Mesenteric fat pad (tissue), 1 donor: Measurements from ENCODE around the gene TUT7. TPM values are rescaled to one million over a fixed set of nuclear protein-coding genes. Genes with fewer than 3 reads are reported as not detected.
"Not testable (repeated sequence)": the region's sequence is repeated elsewhere in the genome, so short reads cannot be mapped to it uniquely, and the experiment has no call there.

Source experiments
- DNase-seq: peaks from one replicate; pipeline ENCODE4 v3.0.0-alpha.2; 2020; ENCODE audit warnings: low spot score
- long read RNA-seq: library from polyadenylated mRNA; unstranded; transcript quantifications from one replicate; pipeline ENCODE4 v2.0.0, GENCODE V29; 2020
- total RNA-seq: library from RNA; stranded (reverse); fragmentation: NEBNext Ultra II Directional; extraction: Animal tissue kit (Norgen Biotek cat#: 25700); gene quantifications from one replicate; pipeline ENCODE4 v1.2.1, GENCODE V29; 2021
- donor health status: DM: yes; HTN: yes; CAD: no.

Gene TUT7, protein sequence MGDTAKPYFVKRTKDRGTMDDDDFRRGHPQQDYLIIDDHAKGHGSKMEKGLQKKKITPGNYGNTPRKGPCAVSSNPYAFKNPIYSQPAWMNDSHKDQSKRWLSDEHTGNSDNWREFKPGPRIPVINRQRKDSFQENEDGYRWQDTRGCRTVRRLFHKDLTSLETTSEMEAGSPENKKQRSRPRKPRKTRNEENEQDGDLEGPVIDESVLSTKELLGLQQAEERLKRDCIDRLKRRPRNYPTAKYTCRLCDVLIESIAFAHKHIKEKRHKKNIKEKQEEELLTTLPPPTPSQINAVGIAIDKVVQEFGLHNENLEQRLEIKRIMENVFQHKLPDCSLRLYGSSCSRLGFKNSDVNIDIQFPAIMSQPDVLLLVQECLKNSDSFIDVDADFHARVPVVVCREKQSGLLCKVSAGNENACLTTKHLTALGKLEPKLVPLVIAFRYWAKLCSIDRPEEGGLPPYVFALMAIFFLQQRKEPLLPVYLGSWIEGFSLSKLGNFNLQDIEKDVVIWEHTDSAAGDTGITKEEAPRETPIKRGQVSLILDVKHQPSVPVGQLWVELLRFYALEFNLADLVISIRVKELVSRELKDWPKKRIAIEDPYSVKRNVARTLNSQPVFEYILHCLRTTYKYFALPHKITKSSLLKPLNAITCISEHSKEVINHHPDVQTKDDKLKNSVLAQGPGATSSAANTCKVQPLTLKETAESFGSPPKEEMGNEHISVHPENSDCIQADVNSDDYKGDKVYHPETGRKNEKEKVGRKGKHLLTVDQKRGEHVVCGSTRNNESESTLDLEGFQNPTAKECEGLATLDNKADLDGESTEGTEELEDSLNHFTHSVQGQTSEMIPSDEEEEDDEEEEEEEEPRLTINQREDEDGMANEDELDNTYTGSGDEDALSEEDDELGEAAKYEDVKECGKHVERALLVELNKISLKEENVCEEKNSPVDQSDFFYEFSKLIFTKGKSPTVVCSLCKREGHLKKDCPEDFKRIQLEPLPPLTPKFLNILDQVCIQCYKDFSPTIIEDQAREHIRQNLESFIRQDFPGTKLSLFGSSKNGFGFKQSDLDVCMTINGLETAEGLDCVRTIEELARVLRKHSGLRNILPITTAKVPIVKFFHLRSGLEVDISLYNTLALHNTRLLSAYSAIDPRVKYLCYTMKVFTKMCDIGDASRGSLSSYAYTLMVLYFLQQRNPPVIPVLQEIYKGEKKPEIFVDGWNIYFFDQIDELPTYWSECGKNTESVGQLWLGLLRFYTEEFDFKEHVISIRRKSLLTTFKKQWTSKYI (N-terminal part only)
- total RNA-seq = 30.2 TPM
- long read RNA-seq, partial matches to known transcripts = 26 of 38 reads
- long read RNA-seq, other reads (novel, unspliced or antisense) = 10 of 38 reads

DNA sequence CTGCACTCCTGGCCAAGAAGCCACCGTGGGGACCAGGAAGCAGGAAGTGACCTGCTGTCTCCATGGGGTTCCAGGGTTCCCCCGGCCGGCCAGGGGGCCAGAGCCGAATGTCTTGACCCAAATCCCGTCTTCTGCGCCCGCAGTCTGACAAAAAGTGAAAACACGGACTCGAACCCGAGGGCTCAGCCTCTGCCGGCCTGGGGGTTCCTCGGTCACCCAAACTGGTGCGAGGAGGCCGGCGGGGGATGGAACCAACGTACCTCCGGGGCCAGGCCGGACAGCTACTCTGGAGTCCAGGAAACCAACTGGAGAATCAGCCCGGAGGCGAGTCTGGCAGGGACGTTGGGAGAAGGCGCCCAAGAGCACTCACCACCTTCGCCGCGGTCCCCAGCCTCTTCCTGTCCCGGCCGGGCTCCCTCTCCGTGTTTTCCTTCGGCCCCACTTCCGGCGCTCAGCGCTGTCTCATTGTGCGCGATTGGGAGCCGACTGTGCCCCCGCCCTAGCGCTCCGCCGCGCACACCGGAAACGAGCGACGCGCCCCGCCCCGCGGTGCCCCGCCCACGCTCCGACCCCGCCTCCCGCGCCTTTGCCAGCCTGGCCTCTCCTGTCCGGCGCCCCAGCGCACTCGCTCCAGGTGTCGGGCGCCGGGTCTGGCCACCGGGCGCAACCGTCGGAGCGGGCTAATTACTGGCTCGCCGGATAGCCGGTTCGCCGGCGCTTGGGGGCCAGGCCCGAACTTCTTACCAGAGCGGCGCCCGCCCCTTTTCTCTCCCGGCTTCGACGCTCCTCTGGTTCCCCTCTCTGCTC is at the start of gene TUT7:
Gene TUT7, minus strand, starts transcription at position 400 of the 807 bp plus-strand sequence. CDS start 1,211 bp downstream, outside the sequence.
- peak; percentile 100 for DNase-seq

GRCh38 chr9:86402591-86402990 is 48.4 kb upstream of the TUT7 start:
- no peak for DNase-seq

DNA sequence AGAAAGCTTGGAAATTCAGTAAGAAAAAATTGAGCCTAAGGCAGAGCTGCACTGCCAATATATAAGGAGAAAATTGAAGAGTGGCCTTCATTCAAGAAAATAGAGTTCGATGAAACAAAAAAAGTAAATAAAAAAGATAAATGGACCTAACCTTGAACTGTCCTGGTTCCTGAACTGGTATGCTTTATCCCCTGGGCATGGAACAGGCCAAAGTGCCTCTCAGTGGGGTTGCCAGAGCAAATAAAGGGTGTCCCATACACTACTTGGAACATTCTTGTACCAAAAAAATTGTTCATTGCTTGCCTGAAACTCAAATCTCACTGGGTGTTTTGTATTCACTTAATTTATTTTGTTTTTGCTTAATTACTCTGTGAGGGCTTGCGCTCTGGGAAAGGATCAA is 42.2 kb upstream of the TUT7 start:
- DNase-seq = no peak

DNA sequence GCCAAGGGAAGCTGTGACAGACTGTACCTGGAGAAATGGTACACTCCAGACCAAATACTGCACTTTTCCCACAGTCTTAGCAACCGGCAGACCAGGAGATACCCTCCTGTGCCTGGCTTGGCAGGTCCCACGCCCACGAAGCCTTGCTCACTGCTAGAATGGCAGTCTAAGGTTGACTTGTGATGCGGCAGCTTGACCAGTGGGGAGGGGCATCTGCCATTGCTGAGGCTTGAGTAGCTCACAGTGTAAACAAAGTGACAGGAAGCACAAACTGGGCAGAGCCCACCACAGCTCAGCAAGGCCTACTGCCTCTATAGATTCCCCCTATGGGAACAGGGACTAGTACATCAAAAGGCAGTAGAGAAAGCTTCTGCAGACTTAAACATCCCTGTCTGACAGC is 36.0 kb upstream of the TUT7 start:
- DNase-seq = not testable (repeated sequence)

DNA sequence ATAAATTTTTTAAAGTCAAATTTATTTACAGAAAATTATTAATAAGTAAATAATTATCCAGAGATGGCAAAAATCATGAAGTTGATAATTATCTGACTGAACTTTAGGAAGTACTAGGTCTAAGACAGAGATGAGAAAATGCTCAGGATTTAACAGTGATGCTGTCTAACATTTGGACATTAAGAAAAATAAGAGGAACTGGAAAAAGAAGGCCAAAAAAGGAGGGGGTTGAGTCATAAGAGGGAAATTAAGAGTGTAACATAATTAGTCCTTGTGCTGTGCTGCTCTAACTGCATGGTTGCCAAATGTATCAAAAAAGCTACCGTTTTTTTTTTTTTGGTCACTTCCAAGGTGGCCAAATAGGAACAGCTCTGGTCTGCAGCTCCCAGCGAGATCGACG is 35.4 kb upstream of the TUT7 start:
- no peak for DNase-seq

- no peak for DNase-seq
Observed at GRCh38 chr9:86387376-86387775, 33.2 kb upstream of the TUT7 start.

DNA sequence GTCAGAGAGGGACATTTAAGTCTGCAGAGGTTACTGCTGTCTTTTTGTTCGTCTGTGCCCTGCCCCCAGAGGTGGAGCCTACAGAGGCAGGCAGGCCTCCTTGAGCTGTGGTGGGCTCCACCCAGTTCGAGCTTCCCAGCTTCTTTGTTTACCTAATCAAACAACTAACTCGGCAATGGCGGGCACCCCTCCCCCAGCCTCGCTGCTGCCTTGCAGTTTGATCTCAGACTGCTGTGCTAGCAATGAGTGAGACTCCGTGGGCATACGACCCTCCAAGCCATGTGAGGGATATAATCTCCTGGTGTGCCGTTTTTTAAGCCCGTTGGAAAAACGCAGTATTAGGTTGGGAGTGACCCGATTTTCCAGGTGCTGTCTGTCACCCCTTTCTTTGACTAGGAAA is 28.8 kb upstream of the TUT7 start:
- not testable (repeated sequence) for DNase-seq

- no peak for DNase-seq
Observed at GRCh38 chr9:86376016-86376415, 21.8 kb upstream of the TUT7 start.

GRCh38 chr9:86369810-86370209 is 15.6 kb upstream of the TUT7 start:
- no peak for DNase-seq

DNA sequence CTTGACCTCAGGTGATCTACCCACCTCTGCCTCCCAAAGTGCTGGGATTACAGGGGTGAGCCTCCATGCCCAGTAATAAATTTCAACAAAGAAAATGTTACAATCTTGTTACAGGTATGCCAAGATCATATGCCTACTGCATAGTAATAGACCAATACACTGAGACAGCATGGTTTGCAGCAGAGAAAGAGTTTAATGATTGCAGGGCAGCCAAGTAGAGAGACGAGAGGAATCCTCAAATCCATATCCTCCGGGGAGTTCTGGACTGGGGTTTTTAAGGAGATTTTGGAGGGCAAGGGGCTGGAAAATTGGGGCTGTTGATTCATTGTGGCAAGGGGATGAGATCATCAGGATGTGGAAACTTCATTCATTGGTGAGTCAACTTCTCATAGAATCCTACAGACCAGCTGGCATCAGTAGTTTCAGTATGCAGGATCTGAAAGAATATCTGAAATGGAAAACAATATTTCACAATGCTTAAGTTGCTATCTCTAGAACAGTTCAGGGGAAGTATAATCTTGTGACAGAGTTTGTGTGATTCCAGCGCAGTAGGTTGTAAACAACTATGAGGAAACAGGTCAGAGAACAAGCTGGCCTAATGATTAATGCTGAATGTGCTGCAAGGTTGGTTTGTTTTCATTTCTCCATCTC is 14.8 kb upstream of the TUT7 start:
- DNase-seq = no peak

- DNase-seq = no peak
Observed at GRCh38 chr9:86361176-86361575, 7.0 kb upstream of the TUT7 start.

GRCh38 chr9:86359151-86359879 is 5.1 kb upstream of the TUT7 start:
- DNase-seq = no peak

DNA sequence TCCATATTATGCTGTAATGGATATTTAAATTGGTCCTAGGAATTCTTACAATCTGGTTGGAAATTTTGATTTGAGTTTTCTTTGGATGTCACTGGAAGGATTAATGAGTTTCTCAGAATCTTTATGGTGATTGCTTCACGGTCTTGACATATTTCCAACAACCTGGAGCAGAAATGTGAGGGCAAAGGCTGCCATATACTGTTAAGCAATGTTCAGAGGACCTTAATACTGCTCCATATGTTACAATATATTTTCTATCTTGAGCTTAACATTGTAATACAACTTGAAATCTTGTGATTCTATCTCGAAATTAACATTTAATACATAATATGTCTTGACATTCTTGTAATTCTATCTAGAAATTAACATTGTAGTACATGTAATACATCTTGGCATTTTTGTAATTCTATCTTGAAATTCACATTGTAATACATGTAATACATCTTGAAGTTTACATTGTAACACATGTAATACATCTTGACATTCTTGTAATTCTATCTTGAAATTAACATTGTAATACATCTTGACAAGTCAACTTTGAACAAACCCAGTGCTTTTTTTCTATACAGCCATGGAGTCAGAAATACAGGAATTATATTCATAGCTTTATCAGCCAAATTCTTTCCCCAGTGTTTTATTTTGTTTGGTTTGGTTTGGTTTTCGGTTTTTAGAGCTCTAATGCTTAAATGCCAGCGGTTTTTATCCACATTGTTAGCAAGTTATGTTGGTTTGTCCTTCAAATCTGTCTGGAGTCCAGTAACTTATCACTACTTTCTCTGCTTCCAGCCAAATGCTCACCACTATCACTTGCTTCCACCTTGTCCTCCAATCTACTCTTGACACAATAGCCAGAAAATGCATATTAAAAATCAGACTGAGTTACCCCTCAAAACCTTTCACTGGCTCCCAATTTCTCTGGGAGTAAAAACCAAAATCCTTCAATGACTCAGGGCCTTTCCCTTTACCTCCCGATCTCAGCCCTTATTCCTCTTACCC is 3.0 kb upstream of the TUT7 start:
- DNase-seq = no peak

GRCh38 chr9:86355814-86356213 is 1.6 kb upstream of the TUT7 start:
- no peak for DNase-seq

GRCh38 chr9:86354818-86355309 is 654 bp upstream of the TUT7 start:
- no peak for DNase-seq

DNA sequence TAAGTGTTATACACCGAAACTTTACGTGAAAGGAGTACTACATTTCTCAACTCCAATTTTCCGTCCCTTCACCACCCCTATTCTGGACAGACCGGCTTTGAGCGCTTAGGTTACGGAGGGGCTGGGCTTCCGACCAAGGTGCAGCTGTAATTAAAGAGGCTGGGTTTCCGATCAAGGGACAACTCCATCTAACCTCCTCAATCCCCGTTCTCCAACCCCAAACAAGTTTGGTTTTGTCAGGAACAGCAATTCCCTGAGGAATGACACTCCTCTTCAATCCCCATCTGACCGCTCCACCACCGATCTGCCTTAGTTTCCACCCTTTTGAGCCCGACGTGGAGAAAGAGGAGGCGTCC is 577 bp downstream of the TUT7 start:
- no peak for DNase-seq

GRCh38 chr9:86352440-86353077 is 1.7 kb downstream of the TUT7 start:
- no peak for DNase-seq
